HEK293 (cell line): Measurements from ENCODE around the gene BMERB1.

Experiments
- MZF1 ChIP-seq: fragments of 450-650 bp; formaldehyde crosslinking; IDR thresholded peaks from 2 replicates; pipeline ENCODE4 v1.5.1; 2017; ENCODE audit warnings: missing biosample characterization, missing genetic modification characterization, borderline replicate concordance
- TCF7L2 ChIP-seq: IDR thresholded peaks from 2 replicates; pipeline ENCODE4 v1.6.1; 2011; ENCODE audit warnings: low read depth, mild to moderate bottlenecking, inconsistent platforms, low read length, moderate library complexity, borderline replicate concordance
- ZFP37 ChIP-seq: fragments of 450-650 bp; formaldehyde crosslinking; IDR thresholded peaks from 2 replicates; pipeline ENCODE4 v1.5.1; 2016; ENCODE audit warnings: missing biosample characterization, missing genetic modification characterization
- ZNF311 ChIP-seq: fragments of 450-650 bp; formaldehyde crosslinking; IDR thresholded peaks from 2 replicates; pipeline ENCODE4 v1.5.1; 2017; ENCODE audit warnings: missing biosample characterization, missing genetic modification characterization, borderline replicate concordance
- ZNF366 ChIP-seq: fragments of 450-650 bp; formaldehyde crosslinking; conservative IDR thresholded peaks from 2 replicates; pipeline ENCODE4 v1.5.1; 2016; ENCODE audit warnings: missing biosample characterization, missing genetic modification characterization
- ZNF510 ChIP-seq: fragments of 450-650 bp; formaldehyde crosslinking; IDR thresholded peaks from 2 replicates; pipeline ENCODE4 v1.5.1; 2018; ENCODE audit warnings: mild to moderate bottlenecking, missing genetic modification characterization, missing biosample characterization; ENCODE audit not compliant: insufficient replicate concordance
- ZNF660 ChIP-seq: fragments of 450-650 bp; IDR thresholded peaks from 2 replicates; pipeline ENCODE4 v1.5.1; 2018; ENCODE audit warnings: missing biosample characterization, mild to moderate bottlenecking, missing genetic modification characterization
- ZNF768 ChIP-seq: fragments of 450-650 bp; formaldehyde crosslinking; IDR thresholded peaks from 2 replicates; pipeline ENCODE4 v1.5.1; 2018; ENCODE audit warnings: missing biosample characterization, mild to moderate bottlenecking, missing genetic modification characterization
- TF ChIP-seq, protein P1 (sequence below): fragments of 450-650 bp; formaldehyde crosslinking; IDR thresholded peaks from 2 replicates; pipeline ENCODE4 v1.5.1; 2016; ENCODE audit warnings: missing biosample characterization, missing genetic modification characterization
- TF ChIP-seq, protein P2 (sequence below): IDR thresholded peaks from 2 replicates; pipeline ENCODE4 v1.6.1; 2011; ENCODE audit warnings: mild to moderate bottlenecking, low read depth, low read length, borderline replicate concordance
- TF ChIP-seq, protein P3 (sequence below): fragments of 450-650 bp; formaldehyde crosslinking; IDR thresholded peaks from 2 replicates; pipeline ENCODE4 v1.5.1; 2016; ENCODE audit warnings: missing biosample characterization, missing genetic modification characterization
- TF ChIP-seq, protein P4 (sequence below): fragments of 450-650 bp; formaldehyde crosslinking; IDR thresholded peaks from 2 replicates; pipeline ENCODE4 v1.5.1; 2017; ENCODE audit warnings: missing biosample characterization, mild to moderate bottlenecking, missing genetic modification characterization, moderate library complexity
- TF ChIP-seq, protein P5 (sequence below): fragments of 450-650 bp; formaldehyde crosslinking; IDR thresholded peaks from 2 replicates; pipeline ENCODE4 v1.5.1; 2016; ENCODE audit warnings: missing biosample characterization, missing genetic modification characterization

DNA sequence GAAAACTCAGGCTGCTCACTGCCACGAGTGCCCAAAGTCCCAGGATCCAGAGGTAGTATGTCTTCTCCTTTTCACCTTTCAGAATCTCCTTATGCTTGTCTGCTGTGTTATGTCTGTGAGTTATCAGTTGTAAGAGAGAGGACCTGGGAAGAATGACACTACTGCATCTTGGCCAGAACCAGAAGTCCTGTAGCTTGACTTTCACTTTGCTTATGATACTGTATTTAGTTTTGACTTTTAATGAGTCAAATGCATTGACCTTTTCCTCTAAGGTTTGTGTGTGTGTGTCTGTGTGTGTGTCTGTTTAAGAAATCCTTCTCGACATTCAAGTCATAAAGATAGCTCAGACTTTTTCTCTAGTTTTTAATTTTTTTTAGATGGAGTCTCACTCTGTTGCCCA is 43.4 kb downstream of the BMERB1 start:
- TF ChIP-seq ZFP37 (no peak), ZNF311 (no peak), TCF7L2 (no peak), ZNF768 (tag by site-specific recombination) (no peak), MZF1 (tag by site-specific recombination) (no peak), ZNF660 (tag by site-specific recombination) (no peak), ZNF510 (tag by site-specific recombination) (no peak), ZNF366 (tag by site-specific recombination) (no peak)
- TF ChIP-seq, protein P1, sequence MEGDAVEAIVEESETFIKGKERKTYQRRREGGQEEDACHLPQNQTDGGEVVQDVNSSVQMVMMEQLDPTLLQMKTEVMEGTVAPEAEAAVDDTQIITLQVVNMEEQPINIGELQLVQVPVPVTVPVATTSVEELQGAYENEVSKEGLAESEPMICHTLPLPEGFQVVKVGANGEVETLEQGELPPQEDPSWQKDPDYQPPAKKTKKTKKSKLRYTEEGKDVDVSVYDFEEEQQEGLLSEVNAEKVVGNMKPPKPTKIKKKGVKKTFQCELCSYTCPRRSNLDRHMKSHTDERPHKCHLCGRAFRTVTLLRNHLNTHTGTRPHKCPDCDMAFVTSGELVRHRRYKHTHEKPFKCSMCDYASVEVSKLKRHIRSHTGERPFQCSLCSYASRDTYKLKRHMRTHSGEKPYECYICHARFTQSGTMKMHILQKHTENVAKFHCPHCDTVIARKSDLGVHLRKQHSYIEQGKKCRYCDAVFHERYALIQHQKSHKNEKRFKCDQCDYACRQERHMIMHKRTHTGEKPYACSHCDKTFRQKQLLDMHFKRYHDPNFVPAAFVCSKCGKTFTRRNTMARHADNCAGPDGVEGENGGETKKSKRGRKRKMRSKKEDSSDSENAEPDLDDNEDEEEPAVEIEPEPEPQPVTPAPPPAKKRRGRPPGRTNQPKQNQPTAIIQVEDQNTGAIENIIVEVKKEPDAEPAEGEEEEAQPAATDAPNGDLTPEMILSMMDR (tag by site-specific recombination) = no peak
- TF ChIP-seq, protein P2, sequence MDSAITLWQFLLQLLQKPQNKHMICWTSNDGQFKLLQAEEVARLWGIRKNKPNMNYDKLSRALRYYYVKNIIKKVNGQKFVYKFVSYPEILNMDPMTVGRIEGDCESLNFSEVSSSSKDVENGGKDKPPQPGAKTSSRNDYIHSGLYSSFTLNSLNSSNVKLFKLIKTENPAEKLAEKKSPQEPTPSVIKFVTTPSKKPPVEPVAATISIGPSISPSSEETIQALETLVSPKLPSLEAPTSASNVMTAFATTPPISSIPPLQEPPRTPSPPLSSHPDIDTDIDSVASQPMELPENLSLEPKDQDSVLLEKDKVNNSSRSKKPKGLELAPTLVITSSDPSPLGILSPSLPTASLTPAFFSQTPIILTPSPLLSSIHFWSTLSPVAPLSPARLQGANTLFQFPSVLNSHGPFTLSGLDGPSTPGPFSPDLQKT = no peak
- TF ChIP-seq, protein P3, sequence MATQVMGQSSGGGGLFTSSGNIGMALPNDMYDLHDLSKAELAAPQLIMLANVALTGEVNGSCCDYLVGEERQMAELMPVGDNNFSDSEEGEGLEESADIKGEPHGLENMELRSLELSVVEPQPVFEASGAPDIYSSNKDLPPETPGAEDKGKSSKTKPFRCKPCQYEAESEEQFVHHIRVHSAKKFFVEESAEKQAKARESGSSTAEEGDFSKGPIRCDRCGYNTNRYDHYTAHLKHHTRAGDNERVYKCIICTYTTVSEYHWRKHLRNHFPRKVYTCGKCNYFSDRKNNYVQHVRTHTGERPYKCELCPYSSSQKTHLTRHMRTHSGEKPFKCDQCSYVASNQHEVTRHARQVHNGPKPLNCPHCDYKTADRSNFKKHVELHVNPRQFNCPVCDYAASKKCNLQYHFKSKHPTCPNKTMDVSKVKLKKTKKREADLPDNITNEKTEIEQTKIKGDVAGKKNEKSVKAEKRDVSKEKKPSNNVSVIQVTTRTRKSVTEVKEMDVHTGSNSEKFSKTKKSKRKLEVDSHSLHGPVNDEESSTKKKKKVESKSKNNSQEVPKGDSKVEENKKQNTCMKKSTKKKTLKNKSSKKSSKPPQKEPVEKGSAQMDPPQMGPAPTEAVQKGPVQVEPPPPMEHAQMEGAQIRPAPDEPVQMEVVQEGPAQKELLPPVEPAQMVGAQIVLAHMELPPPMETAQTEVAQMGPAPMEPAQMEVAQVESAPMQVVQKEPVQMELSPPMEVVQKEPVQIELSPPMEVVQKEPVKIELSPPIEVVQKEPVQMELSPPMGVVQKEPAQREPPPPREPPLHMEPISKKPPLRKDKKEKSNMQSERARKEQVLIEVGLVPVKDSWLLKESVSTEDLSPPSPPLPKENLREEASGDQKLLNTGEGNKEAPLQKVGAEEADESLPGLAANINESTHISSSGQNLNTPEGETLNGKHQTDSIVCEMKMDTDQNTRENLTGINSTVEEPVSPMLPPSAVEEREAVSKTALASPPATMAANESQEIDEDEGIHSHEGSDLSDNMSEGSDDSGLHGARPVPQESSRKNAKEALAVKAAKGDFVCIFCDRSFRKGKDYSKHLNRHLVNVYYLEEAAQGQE (tag by site-specific recombination) = no peak
- TF ChIP-seq, protein P4, sequence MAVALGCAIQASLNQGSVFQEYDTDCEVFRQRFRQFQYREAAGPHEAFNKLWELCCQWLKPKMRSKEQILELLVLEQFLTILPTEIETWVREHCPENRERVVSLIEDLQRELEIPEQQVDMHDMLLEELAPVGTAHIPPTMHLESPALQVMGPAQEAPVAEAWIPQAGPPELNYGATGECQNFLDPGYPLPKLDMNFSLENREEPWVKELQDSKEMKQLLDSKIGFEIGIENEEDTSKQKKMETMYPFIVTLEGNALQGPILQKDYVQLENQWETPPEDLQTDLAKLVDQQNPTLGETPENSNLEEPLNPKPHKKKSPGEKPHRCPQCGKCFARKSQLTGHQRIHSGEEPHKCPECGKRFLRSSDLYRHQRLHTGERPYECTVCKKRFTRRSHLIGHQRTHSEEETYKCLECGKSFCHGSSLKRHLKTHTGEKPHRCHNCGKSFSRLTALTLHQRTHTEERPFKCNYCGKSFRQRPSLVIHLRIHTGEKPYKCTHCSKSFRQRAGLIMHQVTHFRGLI (tag by site-specific recombination) = no peak
- TF ChIP-seq, protein P5, sequence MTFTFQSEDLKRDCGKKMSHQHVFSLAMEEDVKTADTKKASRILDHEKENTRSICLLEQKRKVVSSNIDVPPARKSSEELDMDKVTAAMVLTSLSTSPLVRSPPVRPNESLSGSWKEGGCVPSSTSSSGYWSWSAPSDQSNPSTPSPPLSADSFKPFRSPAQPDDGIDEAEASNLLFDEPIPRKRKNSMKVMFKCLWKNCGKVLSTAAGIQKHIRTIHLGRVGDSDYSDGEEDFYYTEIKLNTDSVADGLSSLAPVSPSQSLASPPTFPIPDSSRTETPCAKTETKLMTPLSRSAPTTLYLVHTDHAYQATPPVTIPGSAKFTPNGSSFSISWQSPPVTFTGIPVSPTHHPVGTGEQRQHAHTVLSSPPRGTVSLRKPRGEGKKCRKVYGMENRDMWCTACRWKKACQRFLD (tag by site-specific recombination) = no peak
